Measurements from ENCODE around the gene ELP4. TPM values are rescaled to one million over a fixed set of nuclear protein-coding genes. Genes with fewer than 3 reads are reported as not detected.

Gene ELP4
- total RNA-seq, 6 experiments from 2014 or later, result 7.3 to 16.4 (median 9.2) TPM

DNA sequence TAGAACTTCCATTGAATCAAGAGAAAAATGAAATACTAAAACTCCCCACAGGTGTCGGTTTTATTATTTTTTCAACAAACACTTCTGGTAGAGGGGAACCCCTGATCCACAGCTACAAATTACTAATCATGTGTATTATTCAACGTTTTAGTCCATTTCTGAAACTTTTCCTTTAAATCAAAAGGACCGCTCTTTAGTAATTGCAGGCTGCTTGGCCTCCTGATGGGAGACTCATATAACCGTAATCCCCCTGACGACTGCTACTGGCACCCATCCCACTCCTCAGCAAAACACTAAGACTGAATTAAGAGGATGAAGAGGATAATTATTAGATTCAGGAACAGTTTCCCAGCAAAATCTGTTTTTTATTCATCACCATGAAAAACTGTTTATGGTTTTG, 255.2 kb downstream of the ELP4 start:
- H3K9me3 ChIP-seq, result no peaks in the 10 kb centered on the region
- H3K27me3 ChIP-seq, result no peaks in the 10 kb centered on the region
- no peak overlapping the region for H3K27ac ChIP-seq
- no peaks in the 10 kb centered on the region for H3K36me3 ChIP-seq
- TF ChIP-seq, protein P1, sequence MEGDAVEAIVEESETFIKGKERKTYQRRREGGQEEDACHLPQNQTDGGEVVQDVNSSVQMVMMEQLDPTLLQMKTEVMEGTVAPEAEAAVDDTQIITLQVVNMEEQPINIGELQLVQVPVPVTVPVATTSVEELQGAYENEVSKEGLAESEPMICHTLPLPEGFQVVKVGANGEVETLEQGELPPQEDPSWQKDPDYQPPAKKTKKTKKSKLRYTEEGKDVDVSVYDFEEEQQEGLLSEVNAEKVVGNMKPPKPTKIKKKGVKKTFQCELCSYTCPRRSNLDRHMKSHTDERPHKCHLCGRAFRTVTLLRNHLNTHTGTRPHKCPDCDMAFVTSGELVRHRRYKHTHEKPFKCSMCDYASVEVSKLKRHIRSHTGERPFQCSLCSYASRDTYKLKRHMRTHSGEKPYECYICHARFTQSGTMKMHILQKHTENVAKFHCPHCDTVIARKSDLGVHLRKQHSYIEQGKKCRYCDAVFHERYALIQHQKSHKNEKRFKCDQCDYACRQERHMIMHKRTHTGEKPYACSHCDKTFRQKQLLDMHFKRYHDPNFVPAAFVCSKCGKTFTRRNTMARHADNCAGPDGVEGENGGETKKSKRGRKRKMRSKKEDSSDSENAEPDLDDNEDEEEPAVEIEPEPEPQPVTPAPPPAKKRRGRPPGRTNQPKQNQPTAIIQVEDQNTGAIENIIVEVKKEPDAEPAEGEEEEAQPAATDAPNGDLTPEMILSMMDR (IDR thresholded peaks at IDR 0.05), result no peak
- no peak for TF ChIP-seq POLR2A (IDR thresholded peaks at IDR 0.05)
- H3K4me3 ChIP-seq, result no peak overlapping the region
- no peaks in the 10 kb centered on the region for H3K4me1 ChIP-seq
- DNase-seq (no peak), ATAC-seq (no peak)
- intact Hi-C loops (cut with DNase I), result no loop called here
- WGBS (ENCODE audit: insufficient coverage, low coverage, low lambda C conversion rate, missing lambda C conversion rate), result 85% methylated on average over 5 of the region's 5 CpGs

DNA sequence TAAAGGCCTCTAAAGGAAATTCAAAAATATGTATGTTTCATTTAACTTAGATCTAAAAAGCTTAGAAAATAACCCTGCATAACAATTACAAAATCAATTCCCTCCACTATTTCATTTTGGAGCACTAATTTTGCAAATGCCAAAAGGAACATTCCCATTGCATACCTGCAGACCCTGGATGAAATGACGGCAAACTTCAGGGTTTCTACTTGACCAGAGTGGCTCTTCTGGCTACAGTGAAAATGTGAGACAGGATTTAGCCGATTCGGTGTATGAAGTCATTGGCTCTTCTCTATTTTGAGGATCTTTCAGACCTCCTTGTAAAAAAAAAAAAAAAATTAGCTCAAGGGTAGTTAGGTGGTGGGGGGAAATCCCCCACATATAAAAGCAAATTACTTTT, 257.5 kb downstream of the ELP4 start:
- no peak overlapping the region for H3K27ac ChIP-seq
- TF ChIP-seq, protein P1 (IDR thresholded peaks at IDR 0.05), result no peak
- TF ChIP-seq POLR2A (IDR thresholded peaks at IDR 0.05), result no peak
- no peaks in the 10 kb centered on the region for H3K36me3 ChIP-seq
- WGBS (ENCODE audit: insufficient coverage, low coverage, low lambda C conversion rate, missing lambda C conversion rate), result 87% methylated on average over 3 of the region's 3 CpGs
- H3K27me3 ChIP-seq, result no peaks in the 10 kb centered on the region
- no peaks in the 10 kb centered on the region for H3K9me3 ChIP-seq
- no peak overlapping the region for H3K4me3 ChIP-seq
- DNase-seq (no peak), ATAC-seq (no peak)
- intact Hi-C loops (cut with DNase I), result no loop called here
- H3K4me1 ChIP-seq, result no peaks in the 10 kb centered on the region

DNA sequence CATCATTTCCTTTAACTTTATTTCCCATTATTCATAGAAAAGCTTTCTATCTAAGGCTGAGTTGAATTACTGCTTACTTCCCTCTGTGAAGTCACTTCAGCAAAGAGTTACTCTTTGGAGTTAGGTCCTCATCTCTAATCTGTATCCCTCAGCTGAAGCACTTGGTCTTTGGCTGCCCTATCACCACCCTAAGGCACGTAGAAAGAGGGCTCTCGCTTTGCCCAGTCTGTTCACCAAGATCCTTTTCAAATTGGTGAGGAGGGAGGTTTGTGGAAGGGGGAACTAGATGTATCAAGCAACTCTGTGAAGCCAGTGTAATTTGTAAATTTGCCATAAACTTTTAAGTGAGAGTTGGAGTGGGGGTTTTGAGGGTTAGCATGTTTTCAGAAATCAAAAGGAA, 258.1 kb downstream of the ELP4 start:
- Histone ChIP-seq H3K27ac (no peak overlapping the region), H3K36me3 (no peaks in the 10 kb centered on the region), H3K4me1 (peaks cover 0 to 3% (median 0%) of the 10 kb centered on the region in 4 donors), H3K9me3 (no peaks in the 10 kb centered on the region), H3K4me3 (no peak overlapping the region), H3K27me3 (no peaks in the 10 kb centered on the region)
- DNase-seq (no peak), ATAC-seq (no peak)
- WGBS (ENCODE audit: insufficient coverage, low coverage, low lambda C conversion rate, missing lambda C conversion rate), result 100% methylated on average over 2 of the region's 2 CpGs
- intact Hi-C loops (cut with DNase I), result no loop called here
- TF ChIP-seq, protein P1 (IDR thresholded peaks at IDR 0.05), result no peak
- TF ChIP-seq POLR2A (IDR thresholded peaks at IDR 0.05), result no peak

DNA sequence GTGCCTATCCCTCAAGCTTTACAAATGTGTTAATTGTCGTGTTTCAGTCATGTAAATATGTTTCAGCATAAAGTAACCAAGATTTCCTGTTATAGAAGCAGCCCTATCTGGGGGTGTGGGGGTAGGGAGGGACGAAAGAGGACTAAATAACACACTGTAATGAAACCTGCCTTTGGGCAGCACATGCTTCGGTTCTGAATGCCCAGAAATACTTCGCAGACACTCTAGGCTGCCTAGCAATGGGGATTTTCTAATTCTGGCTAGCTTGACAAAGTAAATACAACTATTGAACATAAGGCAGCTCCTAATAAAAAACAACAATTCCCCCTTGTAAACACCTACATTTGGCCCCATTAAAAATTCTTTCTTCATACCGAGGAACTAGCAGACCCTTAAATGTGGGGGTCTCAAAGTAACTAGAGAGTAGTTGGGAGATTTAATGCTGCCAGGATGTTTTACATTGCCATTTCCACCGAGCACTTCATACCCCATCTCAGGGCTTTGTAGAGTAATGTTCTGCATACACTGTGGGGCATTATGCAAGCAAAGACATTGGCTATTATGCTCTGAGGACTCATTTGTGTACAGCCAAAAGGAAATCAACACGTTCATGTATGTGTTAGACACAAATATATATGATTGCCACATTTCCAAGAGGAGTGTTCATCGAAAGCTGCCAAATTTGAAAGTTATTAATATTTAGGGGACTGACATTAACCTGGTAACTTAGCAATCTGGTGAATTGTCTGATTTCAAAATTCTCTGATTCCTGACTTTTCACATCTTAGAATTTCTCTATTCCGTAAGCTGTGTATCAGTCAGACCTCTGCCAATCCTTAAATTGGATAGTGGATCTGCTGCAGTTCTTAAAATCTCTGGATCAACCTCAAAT, 259.4 kb downstream of the ELP4 start:
- no peak for ATAC-seq
- H3K27me3 ChIP-seq, result no peaks in the 10 kb centered on the region
- H3K27ac ChIP-seq, result no peak overlapping the region
- H3K36me3 ChIP-seq, result no peaks in the 10 kb centered on the region
- H3K4me1 ChIP-seq, result peaks cover 0 to 3% (median 0%) of the 10 kb centered on the region in 4 donors
- intact Hi-C loops (cut with DNase I), result no loop called here
- TF ChIP-seq, protein P1 (IDR thresholded peaks at IDR 0.05), result no peak
- no peak for TF ChIP-seq POLR2A (IDR thresholded peaks at IDR 0.05)
- DNase-seq, result no peak
- H3K4me3 ChIP-seq, result no peak overlapping the region
- no peaks in the 10 kb centered on the region for H3K9me3 ChIP-seq
- WGBS (ENCODE audit: insufficient coverage, low coverage, low lambda C conversion rate, missing lambda C conversion rate), result 77% methylated on average over 9 of the region's 9 CpGs
